K562 (cell line): ENCODE results near the gene CATSPER4. TPM values are rescaled to one million over a fixed set of nuclear protein-coding genes. Genes with fewer than 3 reads are reported as not detected.

Source experiments
- ATAC-seq: fragments of 200-7000 bp; cut with Tn5 transposase; 3 replicates; pipeline ENCODE4 v1.9.1; 2020; ENCODE audit warnings: moderate library complexity
- BruUV-seq: library from RNA; stranded (reverse); fragments of 400-500 nt; replicated peaks from 2 replicates; lab custom pipeline; 2021; lab: Mats Ljungman, UMichigan
- CTCF ChIA-PET: fragments of 300-600 bp; formaldehyde crosslinking; extraction: SDS; loops from one replicate; lab custom pipeline; 2021; ENCODE audit warnings: low intra/inter-chr PET ratio; lab: Yijun Ruan, JAX
- POLR2A ChIA-PET: fragments of 300-600, 350-650 bp; sonication (Branson Sonifier 250); formaldehyde crosslinking; extraction: SDS; loops from one replicate; lab custom pipeline; 2021; ENCODE audit warnings: antibody characterized with exemption, inconsistent platforms; lab: Yijun Ruan, JAX
- DNase-seq, 4 experiments: peaks; one replicate each; pipeline versions ENCODE4 v3.0.0 to v3.0.0-alpha.2; 2011 to 2018; ENCODE audit warnings: low spot score in 3 of 4, mixed read lengths in 3 of 4; ENCODE audit errors: extremely low read depth in 1 of 4
- FAIRE-seq: peaks from 2 replicates; lab custom pipeline; 2011; peaks lifted over from hg19 to GRCh38; lab: Jason Lieb, UNC
- H2AFZ ChIP-seq: 2 replicates; pipeline ENCODE4 v1.6.0; 2011; ENCODE audit warnings: low read depth, low read length, control low read depth, inconsistent platforms
- H3K27ac ChIP-seq: fragments of 200-600 bp; 3 replicates; pipeline ENCODE4 v1.8.0; 2011; ENCODE audit warnings: low read depth, mild to moderate bottlenecking, control low read depth, inconsistent platforms, low read length, moderate library complexity, mixed read lengths; ENCODE audit errors: extremely low read depth
- H3K27me3 ChIP-seq, 2 experiments: fragments of 300-600 bp in 1 of 2; 2 replicates in 1 of 2; 3 replicates in 1 of 2; pipeline versions ENCODE4 v1.6.0 to v1.8.0; 2011; ENCODE audit warnings: inconsistent platforms in 2 of 2, low read length in 2 of 2, mild to moderate bottlenecking in 1 of 2, mixed read lengths in 1 of 2, moderate library complexity in 1 of 2; ENCODE audit not compliant: control insufficient read depth in 2 of 2, insufficient read depth in 2 of 2
- H3K36me3 ChIP-seq: fragments of 300-600 bp; 3 replicates; pipeline ENCODE4 v1.8.0; 2011; ENCODE audit warnings: mild to moderate bottlenecking, low read length, inconsistent platforms; ENCODE audit not compliant: control insufficient read depth, insufficient read depth
- H3K4me1 ChIP-seq, 2 experiments: fragments of 200-600 bp in 1 of 2; replicated peaks in 1 of 2; 2 replicates in 1 of 2; 3 replicates in 1 of 2; pipeline versions ENCODE4 v1.5.1 to v1.8.0; 2011; ENCODE audit warnings: inconsistent platforms in 2 of 2, low read length in 2 of 2, mild to moderate bottlenecking in 1 of 2, mixed read lengths in 1 of 2, moderate library complexity in 1 of 2; ENCODE audit not compliant: control insufficient read depth in 2 of 2, insufficient read depth in 2 of 2
- H3K4me2 ChIP-seq: 2 replicates; pipeline ENCODE4 v1.6.1; 2011; ENCODE audit warnings: low read length, control low read depth, inconsistent platforms, mixed read lengths; ENCODE audit not compliant: insufficient read depth
- H3K4me3 ChIP-seq: fragments of 200-600 bp; sonication (generic), shearing (Covaris generic); 2 replicates; pipeline ENCODE4 v1.5.1; 2016; ENCODE audit warnings: control low read depth, inconsistent platforms
- H3K79me2 ChIP-seq: fragments of 200-600 bp; 3 replicates; pipeline ENCODE4 v1.8.0; 2011; ENCODE audit warnings: low read length, inconsistent platforms; ENCODE audit not compliant: control insufficient read depth, insufficient read depth
- H3K9ac ChIP-seq, 2 experiments: 2 replicates each; pipeline versions ENCODE4 v1.6.0 to v1.6.1; 2011; ENCODE audit warnings: low read depth in 2 of 2, low read length in 2 of 2, control low read depth in 1 of 2, inconsistent platforms in 1 of 2, mild to moderate bottlenecking in 1 of 2, mixed read lengths in 1 of 2; ENCODE audit not compliant: insufficient read depth in 1 of 2
- H3K9me1 ChIP-seq: one replicate; pipeline ENCODE4 v1.6.0; 2011; ENCODE audit warnings: inconsistent platforms, mild to moderate bottlenecking, low read length, moderate library complexity; ENCODE audit not compliant: control insufficient read depth, insufficient read depth
- H3K9me3 ChIP-seq: replicated peaks from 2 replicates; pipeline ENCODE4 v1.5.1; 2011; ENCODE audit warnings: low read depth, low read length, inconsistent platforms; ENCODE audit not compliant: control insufficient read depth, insufficient read depth
- H4K20me1 ChIP-seq: replicated peaks from 2 replicates; pipeline ENCODE4 v1.6.1; 2011; ENCODE audit warnings: low read length, inconsistent platforms, mixed read lengths; ENCODE audit not compliant: control insufficient read depth, insufficient read depth
- HDAC8 ChIP-seq: fragments of 450-650 bp; IDR thresholded peaks from 2 replicates; pipeline ENCODE4 v1.6.1; 2016; ENCODE audit warnings: mild to moderate bottlenecking, missing genetic modification characterization, moderate library complexity, missing compliant biosample characterization
- NR2C1 ChIP-seq, 2 experiments: fragments of 450-650 bp; IDR thresholded peaks; 2 replicates each; pipeline ENCODE4 v1.6.1; 2017; ENCODE audit warnings: mild to moderate bottlenecking in 2 of 2, antibody characterized with exemption in 1 of 2, inconsistent platforms in 1 of 2, missing compliant biosample characterization in 1 of 2, missing genetic modification characterization in 1 of 2
- NR2C2 ChIP-seq, 2 experiments: fragments of 200-800 bp in 1 of 2; sonication (Bioruptor generic) in 1 of 2; sonication (generic) in 1 of 2; formaldehyde crosslinking in 1 of 2; IDR thresholded peaks; 2 replicates each; pipeline versions ENCODE4 v1.6.1 to v1.8.0; 2016 to 2022; ENCODE audit warnings: mild to moderate bottlenecking in 1 of 2, missing compliant biosample characterization in 1 of 2, missing genetic modification characterization in 1 of 2, missing genetic modification reagents in 1 of 2
- POLR3A ChIP-seq: IDR thresholded peaks from 2 replicates; pipeline ENCODE4 v1.6.1; 2011; ENCODE audit warnings: borderline replicate concordance, mild to moderate bottlenecking, moderate library complexity; ENCODE audit not compliant: insufficient read length, insufficient read depth; ENCODE audit errors: extremely low read depth
- PURB ChIP-seq: sonication (generic); formaldehyde crosslinking; IDR thresholded peaks from 2 replicates; pipeline ENCODE4 v1.9.0; 2021; ENCODE audit warnings: low read depth, mild to moderate bottlenecking, missing genetic modification reagents
- SMC3 ChIP-seq: conservative IDR thresholded peaks from 2 replicates; pipeline ENCODE4 v1.6.1; 2011; ENCODE audit warnings: low read depth, low read length, improper control_type of control experiment; ENCODE audit not compliant: insufficient read depth
- ZNF57 ChIP-seq: fragments of 450-650 bp; formaldehyde crosslinking; IDR thresholded peaks from 2 replicates; pipeline ENCODE4 v1.4.0; 2020; ENCODE audit warnings: mild to moderate bottlenecking, moderate library complexity
- WGBS: fragments of 100-300 bp; shearing (Covaris generic); methylation state at CpG from one replicate; pipeline ENCODE4 v1.1.6; 2016; ENCODE audit warnings: low coverage, mixed read lengths; ENCODE audit not compliant: insufficient coverage; ENCODE audit errors: missing lambda C conversion rate; 5-methylcytosine and 5-hydroxymethylcytosine counted together
- in situ Hi-C: fragments of 300-500 bp; cut with MboI; formaldehyde crosslinking; loops from 4 replicates; pipeline ENCODE4 v1.15.0; 2018; ENCODE audit warnings: inconsistent platforms, mixed read lengths
- intact Hi-C: fragments of 100-400 bp; cut with micrococcal nuclease; formaldehyde crosslinking; loops from 2 replicates; pipeline ENCODE4 v1.14.2; 2022
- polyA plus RNA-seq, 8 experiments: library from polyadenylated mRNA; depleted of rRNA in 4 of 8; stranded (reverse) in 5 of 8; unstranded in 3 of 8; fragments of >200 nt; fragmentation: Nextera tagmentation in 2 of 8; fragmentation: Illumina TruSeq in 1 of 8; extraction: Ambion mirVana in 2 of 8; extraction: Trizol in 1 of 8; gene quantifications; 2 replicates each; pipeline versions ENCODE4 v1.2.1 to v1.2.3, GENCODE V29; 2011 to 2014; ENCODE audit warnings: inconsistent platforms in 1 of 8, missing spikeins in 1 of 8
- total RNA-seq, 7 experiments: library from RNA; depleted of rRNA in 6 of 7; stranded (reverse); fragments of >200 nt in 6 of 7; fragmentation: Illumina TruSeq in 2 of 7; extraction: Trizol in 2 of 7; gene quantifications; 2 replicates each; pipeline versions ENCODE4 v1.2.1 to v1.2.3, GENCODE V29; 2011 to 2021; ENCODE audit warnings: low replicate concordance in 1 of 7
- TF ChIP-seq, protein P1 (sequence below), 3 experiments: IDR thresholded peaks in 2 of 3; conservative IDR thresholded peaks in 1 of 3; 2 replicates each; pipeline ENCODE4 v1.5.1; 2011 to 2012; ENCODE audit warnings: low read length in 3 of 3, mild to moderate bottlenecking in 3 of 3, control low read depth in 2 of 3, improper control_type of control experiment in 1 of 3, inconsistent platforms in 1 of 3, low read depth in 1 of 3, mixed read lengths in 1 of 3, moderate library complexity in 1 of 3; ENCODE audit not compliant: insufficient read depth in 2 of 3
- TF ChIP-seq, protein P2 (sequence below): sonication (generic); formaldehyde crosslinking; IDR thresholded peaks from 2 replicates; pipeline ENCODE4 v1.8.0; 2022; ENCODE audit warnings: mild to moderate bottlenecking, missing genetic modification reagents, borderline replicate concordance

Gene CATSPER4
- total and polyA plus RNA-seq, 9 of the 15 experiments (the other 6 are each of a cell fraction or from before 2014, with no cell fraction given): 0.04 to 0.13 TPM; not detected in 7

DNA sequence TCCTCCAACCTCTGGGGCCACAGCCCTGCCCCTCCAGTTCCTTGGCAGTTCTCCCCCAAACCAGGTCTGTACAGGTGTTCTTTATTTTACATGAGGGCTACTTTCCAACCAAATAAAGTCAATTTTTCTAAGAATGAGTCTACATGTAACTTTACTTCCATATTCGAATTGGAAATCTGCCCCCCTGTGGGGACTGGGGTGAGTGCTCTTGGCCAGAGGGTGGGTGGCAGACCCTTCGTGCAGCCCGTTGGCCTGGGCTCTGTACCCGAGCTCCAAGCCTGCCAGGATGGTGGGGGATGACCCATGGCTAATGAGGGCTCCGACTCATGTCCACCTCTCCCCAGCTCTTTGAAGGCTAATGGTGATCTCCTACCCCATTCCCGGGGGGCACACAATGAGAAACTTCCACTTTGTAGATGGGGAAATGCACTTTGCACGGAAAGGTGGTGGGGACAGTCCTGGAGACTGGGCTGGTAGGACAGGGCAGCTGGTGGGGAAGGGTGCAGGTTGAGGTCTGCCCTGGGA is 589 bp upstream of the CATSPER4 start (continued):
- 0 out of 2 replicates have a peak, but pooled peaks have one; percentile 12 for TF ChIP-seq SMC3
- TF ChIP-seq, protein P1, sequence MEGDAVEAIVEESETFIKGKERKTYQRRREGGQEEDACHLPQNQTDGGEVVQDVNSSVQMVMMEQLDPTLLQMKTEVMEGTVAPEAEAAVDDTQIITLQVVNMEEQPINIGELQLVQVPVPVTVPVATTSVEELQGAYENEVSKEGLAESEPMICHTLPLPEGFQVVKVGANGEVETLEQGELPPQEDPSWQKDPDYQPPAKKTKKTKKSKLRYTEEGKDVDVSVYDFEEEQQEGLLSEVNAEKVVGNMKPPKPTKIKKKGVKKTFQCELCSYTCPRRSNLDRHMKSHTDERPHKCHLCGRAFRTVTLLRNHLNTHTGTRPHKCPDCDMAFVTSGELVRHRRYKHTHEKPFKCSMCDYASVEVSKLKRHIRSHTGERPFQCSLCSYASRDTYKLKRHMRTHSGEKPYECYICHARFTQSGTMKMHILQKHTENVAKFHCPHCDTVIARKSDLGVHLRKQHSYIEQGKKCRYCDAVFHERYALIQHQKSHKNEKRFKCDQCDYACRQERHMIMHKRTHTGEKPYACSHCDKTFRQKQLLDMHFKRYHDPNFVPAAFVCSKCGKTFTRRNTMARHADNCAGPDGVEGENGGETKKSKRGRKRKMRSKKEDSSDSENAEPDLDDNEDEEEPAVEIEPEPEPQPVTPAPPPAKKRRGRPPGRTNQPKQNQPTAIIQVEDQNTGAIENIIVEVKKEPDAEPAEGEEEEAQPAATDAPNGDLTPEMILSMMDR (IDR thresholded peaks at IDR 0.05 in 2 of 3, conservative IDR thresholded peaks at IDR 0.05 in 1 of 3; ENCODE audit: insufficient read depth in 2 of 3, low read depth in 1 of 3, low read length in 3 of 3): peak in 2 of 3 experiments; percentile 25 to 37; a peak in 3 of 6 replicates
- peak; percentile 13 for TF ChIP-seq NR2C1 (IDR thresholded peaks at IDR 0.05)
- TF ChIP-seq NR2C1 (tag; IDR thresholded peaks at IDR 0.05): no peak
- TF ChIP-seq NR2C2 (CRISPR knock-in tag; IDR thresholded peaks at IDR 0.05): no peak
- peak; percentile 88 for TF ChIP-seq NR2C2 (tag; IDR thresholded peaks at IDR 0.05)
- no peak for TF ChIP-seq POLR3A

DNA sequence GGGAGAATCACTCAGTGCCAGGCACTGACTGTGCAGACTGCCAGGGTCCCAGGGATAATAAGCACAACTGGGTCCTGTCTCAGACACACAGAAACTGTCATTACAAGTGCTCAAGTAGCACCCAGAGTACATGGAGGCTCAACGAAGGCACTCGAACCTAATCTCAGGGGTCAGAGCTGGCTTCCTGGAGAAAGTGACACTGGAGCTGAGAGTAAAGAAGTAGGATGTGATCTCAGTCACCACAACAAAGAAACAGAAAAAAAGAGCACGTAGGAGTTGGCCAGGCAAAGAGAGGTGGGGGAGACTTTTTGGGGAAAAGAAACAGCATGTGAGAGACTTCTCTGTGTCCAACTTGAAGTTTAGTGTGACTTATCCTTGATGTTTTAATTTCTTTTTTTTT is 1.3 kb downstream of the CATSPER4 start:
- H3K9me3 ChIP-seq: no peaks in the 10 kb centered on the region
- peak; percentile 35 for FAIRE-seq
- no peak overlapping the region for H3K27ac ChIP-seq
- H3K36me3 ChIP-seq: no peaks in the 10 kb centered on the region
- no TSS peak for BruUV-seq
- no peaks in the 10 kb centered on the region for H3K79me2 ChIP-seq
- H3K4me3 ChIP-seq: no peak overlapping the region
- peaks cover 0 to 23% of the 10 kb centered on the region in 2 experiments; a peak in 2 of 5 replicates for H3K4me1 ChIP-seq
- intact Hi-C loops: no loop called here
- no peak overlapping the region for H3K4me2 ChIP-seq
- ATAC-seq: no peak
- DNase-seq: no peak
- CTCF ChIA-PET: interaction anchor here (0.6 kb wide), 1 partner anchor 37 kb away, joined by 5 read pairs; no protein-coding TSS in a partner anchor
- WGBS: 11% methylated on average over 3 of the region's 3 CpGs
- H2AFZ ChIP-seq: 0 out of 2 replicates have a peak overlapping the region, but pooled peaks have one; percentile 7
- H3K27me3 ChIP-seq: no peaks in the 10 kb centered on the region
- no peaks in the 10 kb centered on the region for H3K9me1 ChIP-seq
- 0 out of 2 replicates have a peak, but pooled peaks cover 6% of the 10 kb centered on the region for H4K20me1 ChIP-seq
- peak overlapping the region in 1 of 2 experiments; percentile 56; a peak in 1 of 4 replicates for H3K9ac ChIP-seq
- POLR2A ChIA-PET: interaction anchor here (1.2 kb wide), 1 partner anchor 8 kb away, joined by 8 read pairs; no protein-coding TSS in a partner anchor
- in situ Hi-C loops: no loop called here
- TF ChIP-seq, protein P2, sequence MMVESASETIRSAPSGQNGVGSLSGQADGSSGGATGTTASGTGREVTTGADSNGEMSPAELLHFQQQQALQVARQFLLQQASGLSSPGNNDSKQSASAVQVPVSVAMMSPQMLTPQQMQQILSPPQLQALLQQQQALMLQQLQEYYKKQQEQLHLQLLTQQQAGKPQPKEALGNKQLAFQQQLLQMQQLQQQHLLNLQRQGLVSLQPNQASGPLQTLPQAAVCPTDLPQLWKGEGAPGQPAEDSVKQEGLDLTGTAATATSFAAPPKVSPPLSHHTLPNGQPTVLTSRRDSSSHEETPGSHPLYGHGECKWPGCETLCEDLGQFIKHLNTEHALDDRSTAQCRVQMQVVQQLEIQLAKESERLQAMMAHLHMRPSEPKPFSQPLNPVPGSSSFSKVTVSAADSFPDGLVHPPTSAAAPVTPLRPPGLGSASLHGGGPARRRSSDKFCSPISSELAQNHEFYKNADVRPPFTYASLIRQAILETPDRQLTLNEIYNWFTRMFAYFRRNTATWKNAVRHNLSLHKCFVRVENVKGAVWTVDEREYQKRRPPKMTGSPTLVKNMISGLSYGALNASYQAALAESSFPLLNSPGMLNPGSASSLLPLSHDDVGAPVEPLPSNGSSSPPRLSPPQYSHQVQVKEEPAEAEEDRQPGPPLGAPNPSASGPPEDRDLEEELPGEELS: no peak
- TF ChIP-seq ZNF57: no peak
- no peak for TF ChIP-seq PURB (CRISPR knock-in tag)
- no peak for TF ChIP-seq HDAC8 (tag)
